ENCODE measurements around the gene CMTM6. TPM values are rescaled to one million over a fixed set of nuclear protein-coding genes. Genes with fewer than 3 reads are reported as not detected.
A peak's percentile ranks its signal among the peaks of the same experiment; 100 is the strongest.

The CMTM6 gene
- total RNA-seq, 1 experiment from 2014 or later = 43.5 TPM

- no peaks in the 10 kb centered on the region for H3K79me1 ChIP-seq (ENCODE audit: insufficient read depth, low read depth, low read length, poor library complexity, severe bottlenecking)
- H3K4me3 Mint-ChIP-seq = no peak overlapping the region
- H4K91ac ChIP-seq (ENCODE audit: insufficient read length, low read depth, low read length) = no peak overlapping the region
- no peaks in the 10 kb centered on the region for H3K4me1 ChIP-seq (ENCODE audit: insufficient read depth, low read length)
- H2BK5ac ChIP-seq (ENCODE audit: insufficient read length, low read length) = no peak overlapping the region
- H3K4ac ChIP-seq (ENCODE audit: low read depth, low read length) = no peak overlapping the region
- no peak overlapping the region for H3K14ac ChIP-seq (ENCODE audit: insufficient read depth, low read length)
- peak overlapping the region in 1 of 3 experiments; percentile 37; a peak in 1 of 7 replicates for H3K27ac Mint-ChIP-seq
- H2BK12ac ChIP-seq (ENCODE audit: insufficient read length, low read depth, low read length) = no peak overlapping the region
- no peaks in the 10 kb centered on the region; the same call in 1 of the 2 replicates for H3K27me3 Mint-ChIP-seq (ENCODE audit: low read depth)
- no peak overlapping the region for H4K8ac ChIP-seq (replicated peaks; ENCODE audit: insufficient read length, low read depth, low read length)
- H3K27ac ChIP-seq (ENCODE audit: insufficient read length, low read depth, low read length) = no peak overlapping the region
- H2AFZ ChIP-seq (ENCODE audit: low read length) = no peak overlapping the region
- TF ChIP-seq, protein P1, sequence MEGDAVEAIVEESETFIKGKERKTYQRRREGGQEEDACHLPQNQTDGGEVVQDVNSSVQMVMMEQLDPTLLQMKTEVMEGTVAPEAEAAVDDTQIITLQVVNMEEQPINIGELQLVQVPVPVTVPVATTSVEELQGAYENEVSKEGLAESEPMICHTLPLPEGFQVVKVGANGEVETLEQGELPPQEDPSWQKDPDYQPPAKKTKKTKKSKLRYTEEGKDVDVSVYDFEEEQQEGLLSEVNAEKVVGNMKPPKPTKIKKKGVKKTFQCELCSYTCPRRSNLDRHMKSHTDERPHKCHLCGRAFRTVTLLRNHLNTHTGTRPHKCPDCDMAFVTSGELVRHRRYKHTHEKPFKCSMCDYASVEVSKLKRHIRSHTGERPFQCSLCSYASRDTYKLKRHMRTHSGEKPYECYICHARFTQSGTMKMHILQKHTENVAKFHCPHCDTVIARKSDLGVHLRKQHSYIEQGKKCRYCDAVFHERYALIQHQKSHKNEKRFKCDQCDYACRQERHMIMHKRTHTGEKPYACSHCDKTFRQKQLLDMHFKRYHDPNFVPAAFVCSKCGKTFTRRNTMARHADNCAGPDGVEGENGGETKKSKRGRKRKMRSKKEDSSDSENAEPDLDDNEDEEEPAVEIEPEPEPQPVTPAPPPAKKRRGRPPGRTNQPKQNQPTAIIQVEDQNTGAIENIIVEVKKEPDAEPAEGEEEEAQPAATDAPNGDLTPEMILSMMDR (conservative IDR thresholded peaks at IDR 0.05) = no peak
- no peak for DNase-seq
- no peak overlapping the region for H3K56ac ChIP-seq (ENCODE audit: insufficient read length, low read depth, low read length)
- no peak overlapping the region for H3K4me2 ChIP-seq (ENCODE audit: insufficient read depth, insufficient read length, low read length)
- H2BK15ac ChIP-seq (ENCODE audit: low read depth, low read length) = no peak overlapping the region
- H3K9me3 ChIP-seq (ENCODE audit: control insufficient read depth, low read depth, low read length) = no peaks in the 10 kb centered on the region
- no peak overlapping the region for H3K23ac ChIP-seq (ENCODE audit: insufficient read length, low read depth, low read length)
- no peaks in the 10 kb centered on the region for H3K27me3 ChIP-seq (ENCODE audit: insufficient read depth, low read length)
- WGBS (ENCODE audit: extremely low coverage, insufficient read length, low lambda C conversion rate) = no CpG with 5 or more reads among the region's 4 CpGs
- H3K36me3 Mint-ChIP-seq (ENCODE audit: insufficient read depth in 1 of 3, low read depth in 3 of 3) = peaks cover 1 to 22% (median 14%) of the 10 kb centered on the region in 3 experiments; a peak in 6 of 7 replicates
- no peak overlapping the region for H2BK20ac ChIP-seq (ENCODE audit: low read depth, low read length, poor library complexity, severe bottlenecking)
- no peaks in the 10 kb centered on the region for H3K23me2 ChIP-seq (ENCODE audit: insufficient read length, low read depth, low read length, poor library complexity, severe bottlenecking)
- H4K5ac ChIP-seq (ENCODE audit: insufficient read length, low read depth, low read length) = no peak overlapping the region
- no peaks in the 10 kb centered on the region for H4K20me1 ChIP-seq (ENCODE audit: control insufficient read depth, insufficient read depth, insufficient read length)
- no peak overlapping the region for H3T11ph ChIP-seq (ENCODE audit: low read length)
- H3K18ac ChIP-seq (ENCODE audit: insufficient read length, low read depth, low read length) = no peak overlapping the region
- no peaks in the 10 kb centered on the region; a peak in 1 of 5 replicates for H3K9me3 Mint-ChIP-seq
- no peak overlapping the region for H3K9ac ChIP-seq (ENCODE audit: extremely low read depth, insufficient read length, low read length)
- peaks cover 39 to 40% of the 10 kb centered on the region in 2 experiments for H3K4me1 Mint-ChIP-seq
- H2AK5ac ChIP-seq (ENCODE audit: insufficient read length, low read length) = no peak overlapping the region
- H2BK120ac ChIP-seq (ENCODE audit: low read depth, low read length, poor library complexity, severe bottlenecking) = no peak overlapping the region
- no peaks in the 10 kb centered on the region for H3K79me2 ChIP-seq (ENCODE audit: insufficient read depth, low read length)
These were observed 50.6 kb downstream of the CMTM6 start for GRCh38 chr3:32452009-32452408.
